Measurements from ENCODE around the gene ROPN1L. TPM values are rescaled to one million over a fixed set of nuclear protein-coding genes. Genes with fewer than 3 reads are reported as not detected.

ROPN1L gene
- total and polyA plus RNA-seq, 2 donors (not counting 1 experiment from before 2014, with no cell fraction given): 0.91 TPM; not detected in 1

DNA sequence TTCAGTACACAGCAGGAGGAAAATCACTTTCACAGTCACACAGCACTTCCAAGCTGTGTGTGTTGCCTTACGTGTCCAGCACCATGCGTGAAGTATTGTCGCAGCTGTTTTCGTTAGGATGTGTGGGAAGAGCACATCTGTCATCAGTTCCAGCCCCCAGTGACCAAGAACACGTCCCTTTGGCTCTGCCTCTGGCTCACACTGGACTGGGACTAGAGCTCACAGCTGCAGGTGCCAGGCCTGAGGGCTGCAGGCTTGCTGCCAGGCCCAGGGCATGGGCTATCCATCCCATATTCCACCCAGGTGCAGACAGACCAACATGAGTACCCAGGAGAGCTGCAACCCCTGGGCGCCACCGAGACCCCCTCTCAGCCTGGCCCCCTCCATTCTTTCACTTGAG lies 61.6 kb downstream of the ROPN1L start:
- H3K27me3 ChIP-seq (replicated peaks in 1 of 4; ENCODE audit: control extremely low read depth in 1 of 4, control insufficient read depth in 3 of 4, insufficient read depth in 4 of 4, low read length in 3 of 4): no peaks in the 10 kb centered on the region
- WGBS (ENCODE audit: insufficient coverage): 97% methylated on average over 7 of the region's 7 CpGs
- H3K36me3 ChIP-seq (replicated peaks in 1 of 2; ENCODE audit: control extremely low read depth in 1 of 2, control insufficient read depth in 1 of 2, extremely low read depth in 1 of 2, insufficient read depth in 2 of 2, low read length in 1 of 2): no peaks in the 10 kb centered on the region
- H3K9ac ChIP-seq (ENCODE audit: low read length): no peak overlapping the region
- no peak for TF ChIP-seq EZH2 (IDR thresholded peaks at IDR 0.05; ENCODE audit: borderline replicate concordance, insufficient read depth, low read depth, low read length, poor library complexity, severe bottlenecking)
- TF ChIP-seq, protein P1, sequence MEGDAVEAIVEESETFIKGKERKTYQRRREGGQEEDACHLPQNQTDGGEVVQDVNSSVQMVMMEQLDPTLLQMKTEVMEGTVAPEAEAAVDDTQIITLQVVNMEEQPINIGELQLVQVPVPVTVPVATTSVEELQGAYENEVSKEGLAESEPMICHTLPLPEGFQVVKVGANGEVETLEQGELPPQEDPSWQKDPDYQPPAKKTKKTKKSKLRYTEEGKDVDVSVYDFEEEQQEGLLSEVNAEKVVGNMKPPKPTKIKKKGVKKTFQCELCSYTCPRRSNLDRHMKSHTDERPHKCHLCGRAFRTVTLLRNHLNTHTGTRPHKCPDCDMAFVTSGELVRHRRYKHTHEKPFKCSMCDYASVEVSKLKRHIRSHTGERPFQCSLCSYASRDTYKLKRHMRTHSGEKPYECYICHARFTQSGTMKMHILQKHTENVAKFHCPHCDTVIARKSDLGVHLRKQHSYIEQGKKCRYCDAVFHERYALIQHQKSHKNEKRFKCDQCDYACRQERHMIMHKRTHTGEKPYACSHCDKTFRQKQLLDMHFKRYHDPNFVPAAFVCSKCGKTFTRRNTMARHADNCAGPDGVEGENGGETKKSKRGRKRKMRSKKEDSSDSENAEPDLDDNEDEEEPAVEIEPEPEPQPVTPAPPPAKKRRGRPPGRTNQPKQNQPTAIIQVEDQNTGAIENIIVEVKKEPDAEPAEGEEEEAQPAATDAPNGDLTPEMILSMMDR (IDR thresholded peaks at IDR 0.05): no peak
- peaks cover 15 to 16% of the 10 kb centered on the region in 2 donors for H3K4me1 ChIP-seq (ENCODE audit: control insufficient read depth in 2 of 2, insufficient read depth in 2 of 2, low read length in 2 of 2)
- no peak overlapping the region for H3K27ac ChIP-seq (ENCODE audit: low read length in 2 of 2)
- ChIA-PET POLR2A (no interaction called here), CTCF (no interaction called here)
- H3K4me2 ChIP-seq (replicated peaks; ENCODE audit: low read depth, low read length, poor library complexity, severe bottlenecking): no peak overlapping the region
- Mint-ChIP-seq H3K27me3 (no peaks in the 10 kb centered on the region), H3K27ac (no peak overlapping the region), H3K4me3 (no peak overlapping the region), H3K4me1 (peaks cover 19% of the 10 kb centered on the region), H3K9me3 (ENCODE audit: insufficient read depth) (no peaks in the 10 kb centered on the region)
- no peak overlapping the region for H3K4me3 ChIP-seq (ENCODE audit: control extremely low read depth in 1 of 5, extremely low read depth in 1 of 5, insufficient read depth in 1 of 5, low read depth in 2 of 5, low read length in 4 of 5)
- no peak overlapping the region for H2AFZ ChIP-seq (ENCODE audit: insufficient read depth, low read depth, low read length, poor library complexity, severe bottlenecking)
- ATAC-seq (ENCODE audit: low read depth) (no peak), DNase-seq (no peak)
- no peaks in the 10 kb centered on the region for H3K79me2 ChIP-seq (ENCODE audit: control insufficient read depth, insufficient read depth, low read length)
- no peaks in the 10 kb centered on the region for H4K20me1 ChIP-seq (ENCODE audit: control insufficient read depth, insufficient read depth, low read length, poor library complexity, severe bottlenecking)
- intact Hi-C loops (cut with micrococcal nuclease): no loop called here
- peaks cover 0 to 4% (median 0%) of the 10 kb centered on the region in 3 donors for H3K9me3 ChIP-seq (ENCODE audit: control extremely low read depth in 1 of 3, control insufficient read depth in 2 of 3, insufficient read depth in 1 of 3, low read length in 2 of 3)

DNA sequence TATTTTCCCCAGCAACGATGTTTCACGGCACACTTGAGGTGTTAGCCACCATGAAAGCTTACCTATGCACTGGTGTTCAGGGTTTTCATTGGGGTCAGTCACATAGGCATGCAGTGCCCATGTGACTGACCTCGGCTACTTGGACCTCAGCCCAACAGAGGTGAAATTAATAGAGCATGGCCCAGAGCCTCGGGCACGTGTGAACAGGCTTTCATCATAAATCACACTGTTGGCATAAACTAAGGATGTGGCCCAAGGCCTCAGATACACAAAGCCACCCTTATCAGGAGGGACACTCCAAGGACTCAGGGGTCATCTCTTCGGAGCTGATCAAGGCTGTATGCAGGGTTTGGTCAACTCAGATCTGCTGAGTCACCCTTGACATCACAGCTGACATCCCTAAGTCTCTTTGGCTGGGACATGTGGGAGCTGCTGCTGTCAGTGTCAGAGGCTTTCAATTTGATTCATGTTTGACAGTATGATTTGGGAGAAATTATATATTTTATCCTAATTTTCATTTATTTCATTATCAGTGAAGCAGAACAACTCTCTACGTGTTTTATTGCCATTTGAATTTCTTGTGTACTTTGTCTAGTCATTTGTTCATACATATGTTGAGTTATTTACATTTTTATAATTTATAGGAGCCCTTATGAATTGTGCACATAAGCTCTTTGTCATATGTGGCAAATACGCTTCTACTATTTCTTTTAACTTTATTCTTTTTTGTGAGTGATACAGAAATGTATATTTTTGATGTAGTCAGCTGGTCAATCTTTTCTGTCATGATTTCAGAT lies 62.5 kb downstream of the ROPN1L start:
- ChIA-PET POLR2A (no interaction called here), CTCF (interaction anchor here (0.7 to 1.7 kb wide), 2 partner anchors 14 to 124 kb away, joined by 4 to 5 read pairs; no protein-coding TSS in a partner anchor)
- H2AFZ ChIP-seq (ENCODE audit: insufficient read depth, low read depth, low read length, poor library complexity, severe bottlenecking): no peak overlapping the region
- no peak overlapping the region for H3K9ac ChIP-seq (ENCODE audit: low read length)
- H3K36me3 ChIP-seq (replicated peaks in 1 of 2; ENCODE audit: control extremely low read depth in 1 of 2, control insufficient read depth in 1 of 2, extremely low read depth in 1 of 2, insufficient read depth in 2 of 2, low read length in 1 of 2): no peaks in the 10 kb centered on the region
- intact Hi-C loops (cut with micrococcal nuclease): loop anchor here (2.0 kb wide), 1 partner anchor 131 kb away; no protein-coding TSS in a partner anchor
- DNase-seq (no peak), ATAC-seq (ENCODE audit: low read depth) (no peak)
- H3K9me3 ChIP-seq (ENCODE audit: control extremely low read depth in 1 of 3, control insufficient read depth in 2 of 3, insufficient read depth in 1 of 3, low read length in 2 of 3): peaks cover 0 to 4% (median 0%) of the 10 kb centered on the region in 3 donors
- no peaks in the 10 kb centered on the region for H4K20me1 ChIP-seq (ENCODE audit: control insufficient read depth, insufficient read depth, low read length, poor library complexity, severe bottlenecking)
- no peak overlapping the region for H3K4me2 ChIP-seq (replicated peaks; ENCODE audit: low read depth, low read length, poor library complexity, severe bottlenecking)
- H3K79me2 ChIP-seq (ENCODE audit: control insufficient read depth, insufficient read depth, low read length): no peaks in the 10 kb centered on the region
- WGBS (ENCODE audit: insufficient coverage): 81% methylated on average over 4 of the region's 8 CpGs
- Mint-ChIP-seq H3K27me3 (no peaks in the 10 kb centered on the region), H3K4me1 (peaks cover 19% of the 10 kb centered on the region), H3K4me3 (no peak overlapping the region), H3K9me3 (ENCODE audit: insufficient read depth) (no peaks in the 10 kb centered on the region), H3K27ac (no peak overlapping the region)
- TF ChIP-seq, protein P1 (IDR thresholded peaks at IDR 0.05): no peak
- TF ChIP-seq EZH2 (IDR thresholded peaks at IDR 0.05; ENCODE audit: borderline replicate concordance, insufficient read depth, low read depth, low read length, poor library complexity, severe bottlenecking): no peak
- H3K4me3 ChIP-seq (ENCODE audit: control extremely low read depth in 1 of 5, extremely low read depth in 1 of 5, insufficient read depth in 1 of 5, low read depth in 2 of 5, low read length in 4 of 5): no peak overlapping the region
- peaks cover 15 to 16% of the 10 kb centered on the region in 2 donors for H3K4me1 ChIP-seq (ENCODE audit: control insufficient read depth in 2 of 2, insufficient read depth in 2 of 2, low read length in 2 of 2)
- H3K27me3 ChIP-seq (replicated peaks in 1 of 4; ENCODE audit: control extremely low read depth in 1 of 4, control insufficient read depth in 3 of 4, insufficient read depth in 4 of 4, low read length in 3 of 4): no peaks in the 10 kb centered on the region
- no peak overlapping the region for H3K27ac ChIP-seq (ENCODE audit: low read length in 2 of 2)
